PC-9 (cell line): ENCODE results near the gene SLC39A1. TPM values are rescaled to one million over a fixed set of nuclear protein-coding genes. Genes with fewer than 3 reads are reported as not detected.

Experiments
- BruUV-seq: library from RNA; stranded (reverse); fragments of 400-500 nt; replicated peaks from 2 replicates; lab custom pipeline; 2021; lab: Mats Ljungman, UMichigan
- CTCF ChIA-PET: fragments of 300-600 bp; sonication (Branson Sonifier 250); formaldehyde crosslinking; loops from one replicate; lab custom pipeline; 2022; ENCODE audit warnings: antibody characterized with exemption; lab: Charles Lee
- POLR2A ChIA-PET: fragments of 300-600 bp; sonication (Branson Sonifier 250); formaldehyde crosslinking; loops from one replicate; lab custom pipeline; 2022; ENCODE audit warnings: antibody characterized with exemption; ENCODE audit not compliant: unreplicated experiment; lab: Charles Lee
- DNase-seq, 2 experiments: peaks; one replicate each; pipeline versions ENCODE4 v3.0.0 to v3.0.0-alpha.2; 2015 to 2022; ENCODE audit warnings: mixed read lengths in 1 of 2
- H2AFZ ChIP-seq: fragments of 200-600 bp; sonication (generic); 2 replicates; pipeline ENCODE4 v1.8.1; 2017; ENCODE audit warnings: antibody characterized with exemption
- H3F3A ChIP-seq: fragments of 200-600 bp; sonication (generic); 2 replicates; pipeline ENCODE4 v1.8.1; 2017; ENCODE audit warnings: antibody characterized with exemption, mild to moderate bottlenecking, low read depth; ENCODE audit not compliant: insufficient read depth
- H3K27ac ChIP-seq: fragments of 200-600 bp; sonication (generic); 2 replicates; pipeline ENCODE4 v1.6.1; 2016; ENCODE audit warnings: mixed run types
- H3K27me3 ChIP-seq: fragments of 200-600 bp; sonication (generic); 2 replicates; pipeline ENCODE4 v1.6.1; 2016; ENCODE audit warnings: low read depth, mixed run types; ENCODE audit not compliant: insufficient read depth
- H3K36me3 ChIP-seq: fragments of 200-600 bp; sonication (generic); 2 replicates; pipeline ENCODE4 v1.6.1; 2016; ENCODE audit warnings: low read depth, mixed run types
- H3K4me1 ChIP-seq: fragments of 200-600 bp; sonication (generic); replicated peaks from 2 replicates; pipeline ENCODE4 v1.6.1; 2016; ENCODE audit warnings: mixed run types; ENCODE audit not compliant: insufficient read depth
- H3K4me2 ChIP-seq: fragments of 200-600 bp; sonication (generic); 2 replicates; pipeline ENCODE4 v1.6.1; 2017; ENCODE audit warnings: mixed run types
- H3K4me3 ChIP-seq: fragments of 200-600 bp; sonication (generic); 2 replicates; pipeline ENCODE4 v1.6.1; 2016; ENCODE audit warnings: mixed run types
- H3K79me2 ChIP-seq: fragments of 200-600 bp; sonication (generic); 2 replicates; pipeline ENCODE4 v1.6.1; 2017; ENCODE audit warnings: low read depth, mixed run types
- H3K9me2 ChIP-seq: fragments of 200-600 bp; sonication (generic); 2 replicates; pipeline ENCODE4 v1.8.1; 2017; ENCODE audit warnings: mild to moderate bottlenecking; ENCODE audit not compliant: insufficient read depth
- H3K9me3 ChIP-seq: fragments of 200-600 bp; sonication (generic); 2 replicates; pipeline ENCODE4 v1.8.1; 2016; ENCODE audit warnings: low read depth; ENCODE audit not compliant: insufficient read depth
- H4K20me1 ChIP-seq: fragments of 200-600 bp; sonication (generic); 2 replicates; pipeline ENCODE4 v1.8.1; 2017; ENCODE audit not compliant: insufficient read depth
- CTCF ChIP-seq: fragments of 200-600 bp; sonication (generic); conservative IDR thresholded peaks from 2 replicates; pipeline ENCODE4 v1.6.1; 2017; ENCODE audit warnings: mixed run types, antibody characterized with exemption, mild to moderate bottlenecking, moderate library complexity
- EZH2 ChIP-seq: fragments of 200-600 bp; sonication (generic); IDR thresholded peaks from 2 replicates; pipeline ENCODE4 v1.8.0; 2017; ENCODE audit warnings: antibody characterized with exemption, low read depth
- intact Hi-C: fragments of 100-400 bp; cut with micrococcal nuclease; formaldehyde crosslinking; loops from one replicate; pipeline ENCODE4 v1.10.0; 2022; ENCODE audit not compliant: unreplicated experiment
- total RNA-seq: library from RNA; stranded (reverse); gene quantifications from 2 replicates; pipeline ENCODE4 v1.2.3, GENCODE V29; 2021

SLC39A1 gene
- total RNA-seq, 1 experiment from 2014 or later = 141 TPM

GRCh38 chr1:153945131-153945794 is 18.1 kb downstream of the SLC39A1 start:
- ChIA-PET POLR2A (no interaction called here), CTCF (interaction anchor here (0.7 to 1.1 kb wide), 5 partner anchors 22 to 580 kb away, joined by 3 to 4 read pairs (median 3); partner anchors contain the start of gene RAB13)
- H3K9me3 ChIP-seq = no peaks in the 10 kb centered on the region
- TF ChIP-seq EZH2 = no peak
- TF ChIP-seq CTCF = no peak
- H3K36me3 ChIP-seq = peaks cover 7% of the 10 kb centered on the region; the same call in 1 of the 2 replicates
- H3K27me3 ChIP-seq = no peaks in the 10 kb centered on the region
- BruUV-seq = no TSS peak
- H2AFZ ChIP-seq = peak overlapping the region; percentile 94
- H3K4me3 ChIP-seq = peak overlapping the region; percentile 85
- no peak overlapping the region for H3K27ac ChIP-seq
- H4K20me1 ChIP-seq = no peaks in the 10 kb centered on the region
- H3K79me2 ChIP-seq = peaks cover 19% of the 10 kb centered on the region
- H3K4me1 ChIP-seq = peaks cover 10% of the 10 kb centered on the region; the same call in 1 of the 2 replicates
- no peak for DNase-seq
- intact Hi-C loops = loop anchor here (1.0 kb wide), 1 partner anchor 41 kb away; the partner anchor contains the start of gene RAB13
- H3K9me2 ChIP-seq = no peaks in the 10 kb centered on the region
- H3F3A ChIP-seq = peaks cover 16% of the 10 kb centered on the region; the same call in 1 of the 2 replicates
- H3K4me2 ChIP-seq = peak overlapping the region; percentile 98

- ChIA-PET POLR2A (no interaction called here), CTCF (interaction anchor here (0.8 kb wide), 1 partner anchor 579 kb away, joined by 3 read pairs; no protein-coding TSS in a partner anchor)
- no peak overlapping the region for H2AFZ ChIP-seq
- no peaks in the 10 kb centered on the region for H4K20me1 ChIP-seq
- no peaks in the 10 kb centered on the region for H3K27me3 ChIP-seq
- H3K79me2 ChIP-seq = peaks cover 19% of the 10 kb centered on the region
- no peaks in the 10 kb centered on the region for H3K9me3 ChIP-seq
- H3F3A ChIP-seq = peaks cover 15% of the 10 kb centered on the region; the same call in 1 of the 2 replicates
- no peaks in the 10 kb centered on the region for H3K9me2 ChIP-seq
- intact Hi-C loops = loop anchor here (1.0 kb wide), 1 partner anchor 42 kb away; the partner anchor contains the start of gene RAB13
- no peak overlapping the region for H3K27ac ChIP-seq
- BruUV-seq = no TSS peak
- no peak for TF ChIP-seq EZH2
- no peak for TF ChIP-seq CTCF
- H3K4me3 ChIP-seq = peak overlapping the region; percentile 85; the same call in 1 of the 2 replicates
- H3K4me2 ChIP-seq = peak overlapping the region; percentile 98
- H3K36me3 ChIP-seq = 0 out of 2 replicates have a peak, but pooled peaks cover 3% of the 10 kb centered on the region
- H3K4me1 ChIP-seq = peaks cover 10% of the 10 kb centered on the region; the same call in 1 of the 2 replicates
- DNase-seq = no peak
Measured at GRCh38 chr1:153944827-153945117, 18.6 kb downstream of the SLC39A1 start.

- no TSS peak for BruUV-seq
- intact Hi-C loops = no loop called here
- peaks cover 10% of the 10 kb centered on the region; the same call in 1 of the 2 replicates for H3K4me1 ChIP-seq
- H3F3A ChIP-seq = peaks cover 9% of the 10 kb centered on the region; the same call in 1 of the 2 replicates
- no peak for TF ChIP-seq CTCF
- TF ChIP-seq EZH2 = no peak
- H3K79me2 ChIP-seq = peaks cover 19% of the 10 kb centered on the region
- CTCF ChIA-PET = interaction anchor here (0.8 kb wide), 1 partner anchor 579 kb away, joined by 3 read pairs; no protein-coding TSS in a partner anchor
- peak overlapping the region; percentile 98; the same call in 1 of the 2 replicates for H3K4me2 ChIP-seq
- no peak overlapping the region for H3K27ac ChIP-seq
- no peaks in the 10 kb centered on the region; the same call in 1 of the 2 replicates for H4K20me1 ChIP-seq
- no peak overlapping the region for H2AFZ ChIP-seq
- no peaks in the 10 kb centered on the region for H3K9me2 ChIP-seq
- 0 out of 2 replicates have a peak, but pooled peaks cover 3% of the 10 kb centered on the region for H3K36me3 ChIP-seq
- H3K4me3 ChIP-seq = no peak overlapping the region
- H3K27me3 ChIP-seq = no peaks in the 10 kb centered on the region
- DNase-seq = no peak
- POLR2A ChIA-PET = no interaction called here
- H3K9me3 ChIP-seq = no peaks in the 10 kb centered on the region
Measured at GRCh38 chr1:153944005-153944826, 19.1 kb downstream of the SLC39A1 start.
